ENCODE measurements around the gene MICALL1.

MICALL1 gene, protein sequence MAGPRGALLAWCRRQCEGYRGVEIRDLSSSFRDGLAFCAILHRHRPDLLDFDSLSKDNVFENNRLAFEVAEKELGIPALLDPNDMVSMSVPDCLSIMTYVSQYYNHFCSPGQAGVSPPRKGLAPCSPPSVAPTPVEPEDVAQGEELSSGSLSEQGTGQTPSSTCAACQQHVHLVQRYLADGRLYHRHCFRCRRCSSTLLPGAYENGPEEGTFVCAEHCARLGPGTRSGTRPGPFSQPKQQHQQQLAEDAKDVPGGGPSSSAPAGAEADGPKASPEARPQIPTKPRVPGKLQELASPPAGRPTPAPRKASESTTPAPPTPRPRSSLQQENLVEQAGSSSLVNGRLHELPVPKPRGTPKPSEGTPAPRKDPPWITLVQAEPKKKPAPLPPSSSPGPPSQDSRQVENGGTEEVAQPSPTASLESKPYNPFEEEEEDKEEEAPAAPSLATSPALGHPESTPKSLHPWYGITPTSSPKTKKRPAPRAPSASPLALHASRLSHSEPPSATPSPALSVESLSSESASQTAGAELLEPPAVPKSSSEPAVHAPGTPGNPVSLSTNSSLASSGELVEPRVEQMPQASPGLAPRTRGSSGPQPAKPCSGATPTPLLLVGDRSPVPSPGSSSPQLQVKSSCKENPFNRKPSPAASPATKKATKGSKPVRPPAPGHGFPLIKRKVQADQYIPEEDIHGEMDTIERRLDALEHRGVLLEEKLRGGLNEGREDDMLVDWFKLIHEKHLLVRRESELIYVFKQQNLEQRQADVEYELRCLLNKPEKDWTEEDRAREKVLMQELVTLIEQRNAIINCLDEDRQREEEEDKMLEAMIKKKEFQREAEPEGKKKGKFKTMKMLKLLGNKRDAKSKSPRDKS

DNA sequence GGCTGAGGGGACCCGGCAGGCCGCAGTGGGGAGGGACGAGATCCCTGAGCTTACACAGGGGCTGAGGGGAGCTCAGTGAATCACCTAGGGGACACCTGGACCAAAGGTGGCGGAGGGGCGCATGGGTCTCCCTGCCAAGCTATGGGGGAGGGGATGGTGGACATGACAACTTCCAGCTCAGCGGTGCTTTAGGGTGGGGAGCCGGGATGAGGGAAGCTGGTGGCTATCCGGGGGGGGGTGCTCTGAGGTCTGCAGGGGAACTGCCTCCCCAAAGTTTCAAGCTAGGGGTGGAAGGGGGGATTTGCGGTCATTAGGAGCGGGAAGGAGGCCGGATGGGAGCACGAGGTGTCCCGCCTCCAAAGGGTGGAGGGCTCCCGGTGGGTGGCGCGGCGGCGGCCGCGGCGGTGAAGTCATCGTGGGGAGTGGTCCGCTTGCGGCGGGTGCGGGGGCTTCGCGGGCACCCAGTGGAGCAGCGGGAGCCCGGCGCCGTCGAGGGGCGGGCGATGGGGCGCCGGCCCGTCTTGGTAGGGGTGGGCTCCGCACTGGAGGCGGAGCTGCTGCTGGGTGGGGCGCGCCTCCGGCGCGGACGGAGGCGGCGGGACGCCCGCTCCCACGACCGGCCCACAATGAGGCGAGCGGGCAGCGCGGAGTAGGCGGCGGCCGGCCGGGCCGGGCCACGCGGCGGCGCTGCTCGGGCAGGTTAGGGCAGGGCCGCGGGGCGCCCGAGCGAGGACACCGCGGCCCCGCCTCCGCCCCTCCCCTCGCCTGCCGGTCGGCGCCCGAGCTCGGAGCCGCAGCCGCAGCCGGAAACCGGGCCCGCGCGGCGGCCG, at the start of gene MICALL1:
Gene MICALL1 (plus strand): TSS at position 764 of the 830 bp plus-strand sequence. CDS start 126 bp downstream, outside the sequence.
- DNase-seq (ENCODE audit: low read depth) = no peak
- in situ Hi-C loops (cut with HindIII; ENCODE audit: low sequenced_read_pairs) = no loop called here
- peak within 1 kb of the TSS; percentile 75 for H3K4me3 ChIP-seq (ENCODE audit: low read depth, low read length)
- TF ChIP-seq, protein P1, sequence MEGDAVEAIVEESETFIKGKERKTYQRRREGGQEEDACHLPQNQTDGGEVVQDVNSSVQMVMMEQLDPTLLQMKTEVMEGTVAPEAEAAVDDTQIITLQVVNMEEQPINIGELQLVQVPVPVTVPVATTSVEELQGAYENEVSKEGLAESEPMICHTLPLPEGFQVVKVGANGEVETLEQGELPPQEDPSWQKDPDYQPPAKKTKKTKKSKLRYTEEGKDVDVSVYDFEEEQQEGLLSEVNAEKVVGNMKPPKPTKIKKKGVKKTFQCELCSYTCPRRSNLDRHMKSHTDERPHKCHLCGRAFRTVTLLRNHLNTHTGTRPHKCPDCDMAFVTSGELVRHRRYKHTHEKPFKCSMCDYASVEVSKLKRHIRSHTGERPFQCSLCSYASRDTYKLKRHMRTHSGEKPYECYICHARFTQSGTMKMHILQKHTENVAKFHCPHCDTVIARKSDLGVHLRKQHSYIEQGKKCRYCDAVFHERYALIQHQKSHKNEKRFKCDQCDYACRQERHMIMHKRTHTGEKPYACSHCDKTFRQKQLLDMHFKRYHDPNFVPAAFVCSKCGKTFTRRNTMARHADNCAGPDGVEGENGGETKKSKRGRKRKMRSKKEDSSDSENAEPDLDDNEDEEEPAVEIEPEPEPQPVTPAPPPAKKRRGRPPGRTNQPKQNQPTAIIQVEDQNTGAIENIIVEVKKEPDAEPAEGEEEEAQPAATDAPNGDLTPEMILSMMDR (IDR thresholded peaks at IDR 0.05; ENCODE audit: low read depth, low read length, missing control alignments) = no peak

GRCh38 chr22:37860796-37861421, 45.2 kb upstream of the MICALL1 start:
- no peak for DNase-seq (ENCODE audit: low read depth)
- TF ChIP-seq, protein P1 (IDR thresholded peaks at IDR 0.05; ENCODE audit: low read depth, low read length, missing control alignments) = no peak
- H3K4me3 ChIP-seq (ENCODE audit: low read depth, low read length) = no peak overlapping the region
- in situ Hi-C loops (cut with HindIII; ENCODE audit: low sequenced_read_pairs) = loop anchor here (5.0 kb wide), 1 partner anchor 44 kb away; no protein-coding TSS in a partner anchor

DNA sequence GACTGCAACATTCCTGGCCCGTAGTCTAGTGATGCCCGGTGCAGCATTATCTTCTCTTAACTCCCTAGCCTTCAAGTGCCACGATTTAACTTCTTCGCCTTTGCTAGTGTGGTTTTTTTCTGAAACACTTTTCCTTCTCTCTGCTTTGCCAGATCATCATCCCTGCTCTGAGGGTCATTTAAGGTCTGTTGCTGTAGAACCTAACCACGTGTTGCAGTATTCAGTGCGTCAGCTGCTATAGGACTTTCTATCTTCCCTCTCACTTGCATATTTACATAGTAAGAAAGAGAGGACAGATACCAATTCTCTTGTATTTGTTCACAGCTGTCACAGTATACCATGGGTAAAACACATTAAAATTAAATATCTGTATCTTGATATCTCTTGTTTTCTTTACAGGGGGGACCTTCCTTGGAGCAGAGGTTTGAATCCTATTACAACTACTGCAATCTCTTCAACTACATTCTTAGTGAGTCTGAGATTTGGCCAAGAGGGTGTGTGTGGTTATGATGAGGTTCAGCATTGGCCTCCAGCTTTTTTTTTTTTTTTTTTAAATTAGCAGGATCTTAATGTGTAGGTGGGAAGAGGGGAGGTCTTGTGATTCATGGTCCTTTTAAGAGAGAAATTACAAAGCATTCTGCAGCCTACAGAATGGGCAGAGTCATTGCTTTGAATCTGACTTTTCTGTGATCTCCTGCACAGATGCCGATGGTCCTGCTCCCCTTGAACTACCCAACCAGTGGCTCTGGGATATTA, 43.3 kb upstream of the MICALL1 start:
- DNase-seq (ENCODE audit: low read depth) = no peak
- TF ChIP-seq, protein P1 (IDR thresholded peaks at IDR 0.05; ENCODE audit: low read depth, low read length, missing control alignments) = no peak
- in situ Hi-C loops (cut with HindIII; ENCODE audit: low sequenced_read_pairs) = loop anchor here (5.0 kb wide), 1 partner anchor 45 kb away; no protein-coding TSS in a partner anchor
- H3K4me3 ChIP-seq (ENCODE audit: low read depth, low read length) = no peak overlapping the region

DNA sequence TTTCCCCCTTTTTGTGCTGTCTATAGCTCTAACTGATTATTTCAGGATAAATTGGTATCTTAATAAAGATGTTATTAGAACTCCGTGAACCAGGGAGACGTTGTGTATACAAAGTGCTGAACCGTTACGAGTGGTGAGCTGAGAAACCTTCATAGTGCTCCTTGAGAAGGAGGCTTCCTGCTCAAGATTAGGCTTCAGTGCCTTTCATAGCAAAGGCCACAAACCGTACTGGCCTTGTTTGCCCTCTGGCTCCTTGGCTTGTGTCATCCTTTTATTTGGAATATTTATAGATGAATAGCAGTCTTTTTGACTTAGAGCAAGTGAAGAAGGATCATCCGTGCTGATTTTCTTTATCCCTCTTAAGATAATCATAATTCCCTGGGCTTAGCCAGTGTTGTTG, 40.6 kb upstream of the MICALL1 start:
- H3K4me3 ChIP-seq (ENCODE audit: low read depth, low read length) = no peak overlapping the region
- in situ Hi-C loops (cut with HindIII; ENCODE audit: low sequenced_read_pairs) = no loop called here
- TF ChIP-seq, protein P1 (IDR thresholded peaks at IDR 0.05; ENCODE audit: low read depth, low read length, missing control alignments) = no peak
- no peak for DNase-seq (ENCODE audit: low read depth)

- no peak overlapping the region for H3K4me3 ChIP-seq (ENCODE audit: low read depth, low read length)
- TF ChIP-seq, protein P1 (IDR thresholded peaks at IDR 0.05; ENCODE audit: low read depth, low read length, missing control alignments) = no peak
- in situ Hi-C loops (cut with HindIII; ENCODE audit: low sequenced_read_pairs) = no loop called here
- DNase-seq (ENCODE audit: low read depth) = peak; percentile 16
Observed at GRCh38 chr22:37870273-37870672, 35.8 kb upstream of the MICALL1 start.
